ENCODE results near the gene CFAP97.
"Not testable (repeated sequence)": the region's sequence is repeated elsewhere in the genome, so short reads cannot be mapped to it uniquely, and the experiment has no call there.

CFAP97 gene
- 50.4 to 144 (median 110) reads per million in 9 experiments for total RNA-seq

DNA sequence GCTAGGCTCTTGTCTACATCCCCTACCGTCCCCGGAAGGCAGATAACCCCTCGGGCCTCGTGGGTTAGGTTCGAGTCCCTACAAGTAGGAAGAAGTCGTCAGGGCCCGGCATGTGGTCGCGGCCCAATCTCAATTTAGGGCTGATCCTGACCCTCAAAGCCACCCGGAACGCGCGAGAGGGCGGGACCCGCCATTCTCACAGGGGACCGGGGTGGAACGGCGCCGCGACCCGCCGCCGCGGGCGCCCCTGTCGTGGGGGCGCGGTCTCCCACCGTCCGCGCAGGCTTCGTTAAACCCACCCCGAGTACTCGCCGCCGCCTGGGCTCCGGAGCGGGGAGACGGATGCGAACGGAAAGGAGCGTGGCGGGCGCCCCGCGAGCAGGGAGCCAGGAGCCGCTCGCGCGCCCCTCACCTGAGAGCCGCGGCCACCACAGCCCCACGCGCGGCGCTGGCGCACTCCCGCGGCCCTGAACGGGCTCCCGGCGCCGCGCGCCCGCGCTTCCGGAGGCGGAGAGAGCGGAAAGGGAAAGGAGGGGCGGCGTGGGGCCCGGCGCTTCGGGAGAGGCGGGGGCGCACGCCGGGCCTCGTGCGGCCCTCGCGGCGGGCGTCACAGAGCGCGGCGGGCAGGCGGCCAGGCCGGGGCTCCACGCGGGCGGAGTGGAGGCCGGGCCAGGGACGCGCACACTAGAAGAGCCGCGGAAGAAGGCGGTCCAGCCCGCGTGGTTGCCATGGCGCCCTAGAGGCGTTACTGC lies at the start of gene CFAP97:
Gene CFAP97 (minus strand): TSS at position 515 of the 752 bp plus-strand sequence. CDS start 12,804 bp downstream, outside the sequence.
- peak; percentile 80 to 87 (median 83) for DNase-seq
- H3K36me3 Mint-ChIP-seq (ENCODE audit: insufficient read depth), result peaks cover 43% of the 10 kb centered on the region
- H3K9me3 Mint-ChIP-seq, result no peaks in the 10 kb centered on the region
- peaks cover 34 to 42% of the 10 kb centered on the region in 2 donors for H3K4me1 Mint-ChIP-seq (ENCODE audit: low read depth in 2 of 2)
- peak within 1 kb of the TSS; percentile 85 to 97 for H3K4me3 Mint-ChIP-seq
- H3K27me3 Mint-ChIP-seq, result no peaks in the 10 kb centered on the region
- H3K27ac Mint-ChIP-seq, result peak within 1 kb of the TSS; percentile 96 to 99
- ATAC-seq (replicated peaks), result peak; percentile 83

DNA sequence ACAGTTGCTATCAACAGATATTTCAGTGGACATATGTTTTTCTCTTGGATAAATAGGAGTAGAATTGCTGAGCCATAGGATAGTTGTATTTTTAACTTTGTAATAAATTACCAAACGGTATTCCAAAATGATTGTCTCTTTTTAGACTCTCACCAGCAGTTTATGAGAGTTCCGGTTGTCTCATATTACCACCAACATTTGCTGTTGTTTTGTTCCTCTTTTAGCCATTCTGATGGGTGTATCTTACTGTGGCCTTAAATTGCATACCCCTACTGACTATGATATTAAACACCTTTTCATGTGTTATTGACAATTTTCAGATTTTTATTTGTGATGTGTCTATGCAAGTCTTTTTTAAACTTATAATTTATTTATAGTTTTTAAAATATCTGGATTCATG lies 45.3 kb upstream of the CFAP97 start:
- Mint-ChIP-seq H3K27me3 (no peaks in the 10 kb centered on the region), H3K4me3 (no peak overlapping the region), H3K27ac (no peak overlapping the region), H3K4me1 (ENCODE audit: low read depth in 2 of 2) (peaks cover 1 to 5% of the 10 kb centered on the region in 2 donors), H3K36me3 (ENCODE audit: insufficient read depth) (peaks cover 6% of the 10 kb centered on the region), H3K9me3 (no peaks in the 10 kb centered on the region)
- ATAC-seq (replicated peaks) (no peak), DNase-seq (no peak)

DNA sequence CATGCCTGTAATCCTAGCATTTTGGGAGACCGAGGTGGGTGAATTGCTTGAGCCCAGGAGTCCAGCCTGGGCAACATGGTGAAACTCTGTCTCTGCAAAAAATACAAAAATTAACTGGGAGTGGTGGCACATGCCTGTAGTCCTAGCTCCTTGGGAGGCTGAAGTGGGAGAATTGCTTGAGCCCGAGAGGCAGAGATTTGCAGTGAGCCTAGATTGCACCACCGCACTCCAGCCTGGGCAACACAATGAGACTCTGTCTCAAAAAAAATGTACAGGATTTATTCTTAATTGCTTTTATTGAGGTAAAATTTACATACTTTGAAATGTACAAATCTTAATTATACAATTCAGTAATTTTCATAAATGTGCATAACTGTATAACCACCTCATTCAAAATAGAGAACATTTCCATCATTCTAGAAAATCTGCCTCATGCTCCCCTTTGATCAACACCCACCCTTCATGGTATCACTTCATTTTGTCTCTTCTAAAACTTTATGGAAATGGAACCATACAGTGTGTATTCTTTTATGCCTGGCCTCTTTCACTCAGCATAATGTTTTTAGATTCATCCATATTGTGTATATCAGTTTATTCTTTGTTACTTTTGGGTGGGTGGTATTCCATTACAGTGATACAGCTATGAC lies 44.7 kb upstream of the CFAP97 start:
- H3K27ac Mint-ChIP-seq, result no peak overlapping the region
- ATAC-seq (replicated peaks) (no peak), DNase-seq (no peak)
- H3K9me3 Mint-ChIP-seq, result no peaks in the 10 kb centered on the region
- H3K36me3 Mint-ChIP-seq (ENCODE audit: insufficient read depth), result peaks cover 6% of the 10 kb centered on the region
- H3K4me3 Mint-ChIP-seq, result no peak overlapping the region
- peaks cover 1 to 4% of the 10 kb centered on the region in 2 donors for H3K4me1 Mint-ChIP-seq (ENCODE audit: low read depth in 2 of 2)
- H3K27me3 Mint-ChIP-seq, result no peaks in the 10 kb centered on the region

DNA sequence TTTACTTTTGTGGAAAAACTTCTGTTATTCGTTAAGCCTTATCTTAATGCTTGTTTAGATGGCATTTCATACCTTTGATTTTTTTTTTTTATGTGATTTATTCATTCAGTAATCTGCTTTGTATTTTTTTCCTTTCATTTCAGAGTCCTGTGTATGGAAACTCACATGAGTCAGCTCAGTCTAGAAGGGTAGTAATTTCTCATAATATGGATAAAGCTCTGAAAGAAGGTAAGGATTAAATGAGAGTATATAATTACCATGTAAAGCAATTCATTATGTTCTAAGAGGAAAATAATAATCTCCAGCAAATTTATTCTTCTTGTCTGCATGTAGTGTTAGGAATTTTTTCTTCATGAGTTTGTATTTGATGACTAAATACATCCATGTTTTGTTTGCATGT lies 43.4 kb upstream of the CFAP97 start:
- Mint-ChIP-seq H3K4me1 (ENCODE audit: low read depth in 2 of 2) (peaks cover 4% of the 10 kb centered on the region in 2 donors), H3K4me3 (no peak overlapping the region), H3K27me3 (no peaks in the 10 kb centered on the region), H3K27ac (no peak overlapping the region), H3K9me3 (no peaks in the 10 kb centered on the region), H3K36me3 (ENCODE audit: insufficient read depth) (peaks cover 6% of the 10 kb centered on the region)
- ATAC-seq (replicated peaks), result no peak
- DNase-seq, result no peak

DNA sequence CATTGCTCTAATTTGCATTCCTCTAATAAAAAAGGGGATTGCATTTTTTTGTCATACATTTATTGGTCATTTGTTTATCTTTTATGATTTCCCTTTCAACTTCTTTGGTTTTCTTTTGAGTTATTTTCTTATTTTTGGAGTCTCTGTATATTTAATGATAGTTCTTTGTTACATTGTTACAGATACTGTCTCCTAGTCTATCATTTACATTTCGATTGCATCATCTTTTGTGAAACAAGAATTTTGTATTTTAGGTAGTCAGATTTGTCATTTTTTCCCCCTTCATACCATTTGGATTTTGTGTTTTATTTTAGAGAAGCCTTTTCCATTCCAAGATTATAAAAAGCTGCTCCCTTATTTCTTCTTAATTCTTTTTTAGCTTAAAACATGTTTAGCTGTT lies 42.7 kb upstream of the CFAP97 start:
- Mint-ChIP-seq H3K4me1 (ENCODE audit: low read depth in 2 of 2) (peaks cover 4 to 7% of the 10 kb centered on the region in 2 donors), H3K9me3 (no peaks in the 10 kb centered on the region), H3K36me3 (ENCODE audit: insufficient read depth) (peaks cover under 1% of the 10 kb centered on the region), H3K27ac (no peak overlapping the region), H3K27me3 (no peaks in the 10 kb centered on the region), H3K4me3 (no peak overlapping the region)
- DNase-seq (no peak), ATAC-seq (replicated peaks) (no peak)

DNA sequence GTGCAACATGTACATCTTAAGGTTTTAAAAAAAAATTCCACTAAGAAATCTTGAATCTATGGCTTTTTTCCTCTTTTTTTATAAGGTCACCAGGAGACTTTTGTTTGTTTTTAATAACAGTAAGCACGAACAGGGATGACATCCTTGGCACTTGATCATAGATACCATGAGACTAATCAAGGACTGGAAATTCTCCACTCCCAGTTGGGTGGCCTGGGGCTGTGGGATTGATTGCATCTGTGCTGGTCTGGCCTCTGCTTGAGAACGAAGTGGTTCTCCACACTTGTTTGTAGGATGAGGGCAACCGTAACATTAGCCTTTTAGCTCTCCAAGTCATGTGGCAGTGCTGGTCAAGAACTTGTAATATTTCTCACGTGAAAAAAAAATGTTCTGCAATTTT lies 41.0 kb upstream of the CFAP97 start:
- Mint-ChIP-seq H3K36me3 (ENCODE audit: insufficient read depth) (peaks cover 3% of the 10 kb centered on the region), H3K27me3 (no peaks in the 10 kb centered on the region), H3K4me3 (no peak overlapping the region), H3K27ac (no peak overlapping the region), H3K4me1 (ENCODE audit: low read depth in 2 of 2) (peaks cover 0 to 7% of the 10 kb centered on the region in 2 donors), H3K9me3 (no peaks in the 10 kb centered on the region)
- no peak for ATAC-seq (replicated peaks)
- no peak for DNase-seq

DNA sequence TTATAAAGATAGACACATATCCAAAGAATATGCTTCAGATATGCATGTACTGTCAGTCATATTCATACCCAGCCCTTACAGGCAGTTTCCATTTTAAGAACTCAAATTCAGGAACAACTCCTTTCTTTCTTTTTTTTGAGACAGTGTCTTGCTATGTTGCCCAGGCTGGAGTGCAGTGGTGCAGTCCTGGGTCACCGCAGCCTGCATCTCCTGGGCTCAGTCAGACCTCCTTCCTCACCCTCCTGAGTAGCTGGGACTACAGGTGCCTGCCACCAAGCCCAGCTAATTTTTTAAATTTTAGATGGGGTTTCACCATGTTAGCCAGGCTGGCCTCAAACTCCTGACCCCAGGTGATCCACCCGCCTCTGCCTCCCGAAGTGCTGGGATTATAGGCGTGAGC lies 40.1 kb upstream of the CFAP97 start:
- Mint-ChIP-seq H3K9me3 (no peaks in the 10 kb centered on the region), H3K36me3 (ENCODE audit: insufficient read depth) (peaks cover 3% of the 10 kb centered on the region), H3K27me3 (no peaks in the 10 kb centered on the region), H3K4me1 (ENCODE audit: low read depth in 2 of 2) (peaks cover 0 to 7% of the 10 kb centered on the region in 2 donors), H3K27ac (no peak overlapping the region), H3K4me3 (no peak overlapping the region)
- ATAC-seq (replicated peaks) (no peak), DNase-seq (no peak)

DNA sequence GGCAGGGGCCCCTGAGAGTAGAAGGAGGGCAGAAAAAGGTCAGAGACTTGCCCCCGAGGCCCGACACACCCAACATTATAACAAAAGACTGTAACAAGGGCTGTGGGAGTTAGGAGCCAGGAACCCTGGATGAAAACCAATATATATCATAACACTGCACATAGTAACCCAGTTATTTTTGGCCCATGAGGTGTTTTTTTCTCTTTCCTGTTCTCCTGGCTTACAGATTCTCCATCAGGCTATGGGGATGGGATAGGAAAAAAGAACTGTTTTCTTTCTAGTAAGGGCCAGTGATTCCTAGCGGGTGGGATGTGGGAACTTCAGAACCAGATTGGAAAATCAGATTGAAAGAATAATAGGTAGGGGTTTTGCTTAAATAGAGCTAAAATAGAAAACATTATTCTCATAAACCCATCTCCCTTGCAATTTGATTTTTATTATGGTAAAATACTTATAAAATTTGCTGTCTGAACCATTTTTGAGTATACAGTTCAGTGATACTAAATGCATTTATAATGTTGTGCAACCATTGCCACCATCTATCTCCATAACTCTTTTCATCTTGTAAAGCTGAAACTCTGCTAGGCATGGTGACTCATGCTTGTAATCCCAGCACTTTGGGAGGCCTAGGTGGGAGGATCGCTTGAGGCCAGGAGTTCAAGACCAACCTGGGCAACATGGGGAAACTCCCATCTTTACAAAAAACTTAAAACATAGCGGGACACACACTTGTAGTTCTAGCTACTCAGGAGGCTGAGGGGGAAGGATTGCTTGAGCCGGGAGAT lies 39.1 kb upstream of the CFAP97 start:
- H3K27ac Mint-ChIP-seq, result no peak overlapping the region
- H3K4me1 Mint-ChIP-seq (ENCODE audit: low read depth in 2 of 2), result peaks cover 3 to 10% of the 10 kb centered on the region in 2 donors

DNA sequence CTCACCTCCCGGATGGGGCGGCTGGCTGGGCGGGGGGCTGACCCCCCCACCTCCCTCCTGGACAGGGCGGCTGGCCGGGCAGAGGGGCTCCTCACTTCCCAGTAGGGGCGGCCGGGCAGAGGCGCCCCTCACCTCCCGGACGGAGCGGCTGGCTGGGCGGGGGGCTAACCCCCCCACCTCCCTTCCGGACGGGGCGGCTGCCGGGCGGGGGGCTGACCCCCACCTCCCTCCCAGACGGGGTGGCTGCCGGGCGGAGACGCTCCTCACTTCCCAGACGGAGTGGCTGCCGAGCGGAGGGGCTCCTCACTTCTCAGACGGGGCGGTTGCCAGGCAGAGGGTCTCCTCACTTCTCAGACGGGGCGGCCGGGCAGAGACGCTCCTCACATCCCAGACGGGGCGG lies 36.7 kb upstream of the CFAP97 start:
- H3K27ac Mint-ChIP-seq; H3K4me3 Mint-ChIP-seq; H3K9me3 Mint-ChIP-seq; H3K27me3 Mint-ChIP-seq; H3K36me3 Mint-ChIP-seq (ENCODE audit: insufficient read depth); ATAC-seq (replicated peaks); DNase-seq: not testable (repeated sequence)
- peaks cover 3 to 18% of the 10 kb centered on the region in 2 donors for H3K4me1 Mint-ChIP-seq (ENCODE audit: low read depth in 2 of 2)

More for the DNA sequence above, 39.1 kb upstream of the CFAP97 start:
- no peaks in the 10 kb centered on the region for H3K27me3 Mint-ChIP-seq
- DNase-seq (no peak), ATAC-seq (replicated peaks) (no peak)
- H3K9me3 Mint-ChIP-seq, result no peaks in the 10 kb centered on the region
- peaks cover 6% of the 10 kb centered on the region for H3K36me3 Mint-ChIP-seq (ENCODE audit: insufficient read depth)
- no peak overlapping the region for H3K4me3 Mint-ChIP-seq

DNA sequence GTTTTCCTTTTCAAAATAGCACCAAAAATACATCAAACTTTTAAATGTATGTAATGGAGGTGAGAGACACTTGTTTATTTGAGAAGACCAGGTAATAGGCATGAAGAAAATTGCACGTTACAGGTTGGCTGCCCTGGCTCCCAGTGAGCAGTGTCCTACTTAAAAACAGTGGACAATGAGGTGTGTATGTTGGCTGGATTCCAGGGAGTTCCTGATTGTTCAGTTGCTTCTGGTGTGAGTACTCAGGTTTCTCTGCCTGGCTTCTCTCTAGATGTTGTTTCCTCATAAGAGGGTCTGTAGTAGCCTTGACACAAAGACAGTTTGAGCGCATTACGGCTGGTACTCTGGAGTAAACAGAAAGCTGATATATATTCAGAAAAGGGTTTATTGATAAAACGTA lies 35.0 kb upstream of the CFAP97 start:
- peaks cover 6 to 18% of the 10 kb centered on the region in 2 donors for H3K4me1 Mint-ChIP-seq (ENCODE audit: low read depth in 2 of 2)
- no peaks in the 10 kb centered on the region for H3K9me3 Mint-ChIP-seq
- no peak overlapping the region for H3K4me3 Mint-ChIP-seq
- no peak overlapping the region for H3K27ac Mint-ChIP-seq
- peaks cover 9% of the 10 kb centered on the region for H3K36me3 Mint-ChIP-seq (ENCODE audit: insufficient read depth)
- no peak for DNase-seq
- ATAC-seq (replicated peaks), result no peak
- H3K27me3 Mint-ChIP-seq, result no peaks in the 10 kb centered on the region

DNA sequence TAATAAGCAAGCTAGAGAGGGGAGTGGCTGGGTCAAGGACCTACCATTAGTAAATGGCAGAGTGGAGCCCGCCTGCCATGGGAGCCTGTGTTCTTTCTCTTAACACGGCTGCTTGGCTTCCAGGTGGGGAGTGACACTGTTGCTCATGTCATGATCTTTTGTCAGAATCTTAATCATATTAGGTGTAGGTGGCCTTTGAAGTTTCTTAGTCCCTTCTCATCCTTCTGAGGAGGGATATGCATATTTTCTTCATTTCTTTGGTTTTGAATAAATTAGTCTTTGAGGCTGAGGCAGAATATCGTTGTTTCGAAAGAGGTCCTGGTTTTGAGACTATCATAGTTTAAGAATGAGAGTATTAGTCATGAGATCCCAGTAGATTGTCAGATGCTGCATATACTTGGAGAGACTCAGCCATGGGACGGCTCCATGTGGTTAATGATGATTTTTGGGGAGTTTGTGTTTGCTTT lies 34.4 kb upstream of the CFAP97 start:
- H3K4me3 Mint-ChIP-seq, result no peak overlapping the region
- peaks cover 11% of the 10 kb centered on the region for H3K36me3 Mint-ChIP-seq (ENCODE audit: insufficient read depth)
- no peaks in the 10 kb centered on the region for H3K27me3 Mint-ChIP-seq
- no peaks in the 10 kb centered on the region for H3K9me3 Mint-ChIP-seq
- ATAC-seq (replicated peaks) (no peak), DNase-seq (no peak)
- peaks cover 6 to 15% of the 10 kb centered on the region in 2 donors for H3K4me1 Mint-ChIP-seq (ENCODE audit: low read depth in 2 of 2)
- H3K27ac Mint-ChIP-seq, result peak overlapping the region in 1 of 2 donors; percentile 59

DNA sequence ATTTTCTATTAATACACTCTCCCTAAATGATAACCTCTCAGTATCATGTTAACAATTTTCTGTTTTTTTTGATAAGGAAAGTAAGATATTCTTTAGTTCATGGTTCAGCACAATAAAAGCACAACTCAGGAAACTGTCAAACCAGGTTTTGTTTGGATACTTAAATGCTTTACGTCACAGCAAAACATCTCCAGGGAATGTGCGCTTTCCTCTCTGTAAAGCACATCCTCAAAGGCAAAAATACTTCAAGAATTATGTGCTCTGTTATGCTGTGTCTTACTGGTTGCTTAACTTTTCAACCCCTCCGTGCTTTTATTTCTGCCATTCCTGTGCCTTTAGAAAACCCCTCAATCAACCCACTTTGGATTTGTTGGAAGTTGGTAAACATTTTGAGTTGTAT lies 33.4 kb upstream of the CFAP97 start:
- H3K27ac Mint-ChIP-seq, result no peak overlapping the region
- peaks cover 6 to 20% of the 10 kb centered on the region in 2 donors for H3K4me1 Mint-ChIP-seq (ENCODE audit: low read depth in 2 of 2)
- peaks cover 11% of the 10 kb centered on the region for H3K36me3 Mint-ChIP-seq (ENCODE audit: insufficient read depth)
- H3K9me3 Mint-ChIP-seq, result no peaks in the 10 kb centered on the region
- ATAC-seq (replicated peaks) (no peak), DNase-seq (no peak)
- H3K27me3 Mint-ChIP-seq, result no peaks in the 10 kb centered on the region
- H3K4me3 Mint-ChIP-seq, result no peak overlapping the region

DNA sequence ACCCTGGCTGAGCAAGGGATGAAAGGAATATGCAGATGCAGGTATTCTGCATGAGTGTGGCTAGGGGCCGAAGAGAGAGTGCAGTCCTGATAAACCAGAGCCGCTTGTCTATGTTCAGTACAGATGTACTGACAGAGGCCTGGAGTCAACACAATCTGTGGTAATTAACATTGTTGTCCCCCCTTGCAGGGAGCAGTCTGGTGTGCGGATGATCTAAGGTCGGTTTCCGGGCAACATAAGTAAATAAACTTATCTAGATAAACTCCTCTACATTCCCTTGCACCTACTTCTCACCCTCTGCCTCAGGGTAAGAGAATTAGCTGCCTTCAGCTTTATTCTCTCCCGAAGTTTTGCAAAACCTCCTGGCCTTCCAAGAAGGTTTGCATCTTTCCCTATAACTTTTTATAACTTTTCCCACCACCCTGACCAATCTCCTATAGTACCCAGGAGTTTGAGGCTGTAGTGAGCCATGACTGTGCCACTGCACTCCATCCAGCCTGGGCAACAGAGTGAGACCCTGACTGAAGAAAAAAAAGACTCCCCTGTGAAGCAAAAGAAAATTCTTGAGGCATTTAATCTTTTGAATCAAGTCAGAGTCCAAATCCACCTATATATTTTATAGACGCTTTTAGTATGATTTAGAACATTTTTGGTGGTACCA lies 32.2 kb upstream of the CFAP97 start:
- Mint-ChIP-seq H3K4me3 (no peak overlapping the region), H3K4me1 (ENCODE audit: low read depth in 2 of 2) (peaks cover 6 to 22% of the 10 kb centered on the region in 2 donors), H3K27me3 (no peaks in the 10 kb centered on the region), H3K36me3 (ENCODE audit: insufficient read depth) (peaks cover 8% of the 10 kb centered on the region), H3K9me3 (no peaks in the 10 kb centered on the region), H3K27ac (peak overlapping the region in 1 of 2 donors; percentile 20)
- ATAC-seq (replicated peaks) (peak; percentile 67), DNase-seq (no peak)
